Activated CD4-positive, alpha-beta T cell treated with anti-CD3 and anti-CD28 coated beads, Interleukin-2, Interleukin-4, amounts not matched to agents 100 ng/mL and 50 ng/mL, durations not matched to agents 16 hours and 8 hours (primary cell): Measurements from ENCODE around the gene CUX1.

ENCODE experiments used
- DNase-seq: peaks from one replicate; pipeline ENCODE4 v3.0.0-alpha.2; 2020; ENCODE audit warnings: low spot score

The CUX1 gene

DNA sequence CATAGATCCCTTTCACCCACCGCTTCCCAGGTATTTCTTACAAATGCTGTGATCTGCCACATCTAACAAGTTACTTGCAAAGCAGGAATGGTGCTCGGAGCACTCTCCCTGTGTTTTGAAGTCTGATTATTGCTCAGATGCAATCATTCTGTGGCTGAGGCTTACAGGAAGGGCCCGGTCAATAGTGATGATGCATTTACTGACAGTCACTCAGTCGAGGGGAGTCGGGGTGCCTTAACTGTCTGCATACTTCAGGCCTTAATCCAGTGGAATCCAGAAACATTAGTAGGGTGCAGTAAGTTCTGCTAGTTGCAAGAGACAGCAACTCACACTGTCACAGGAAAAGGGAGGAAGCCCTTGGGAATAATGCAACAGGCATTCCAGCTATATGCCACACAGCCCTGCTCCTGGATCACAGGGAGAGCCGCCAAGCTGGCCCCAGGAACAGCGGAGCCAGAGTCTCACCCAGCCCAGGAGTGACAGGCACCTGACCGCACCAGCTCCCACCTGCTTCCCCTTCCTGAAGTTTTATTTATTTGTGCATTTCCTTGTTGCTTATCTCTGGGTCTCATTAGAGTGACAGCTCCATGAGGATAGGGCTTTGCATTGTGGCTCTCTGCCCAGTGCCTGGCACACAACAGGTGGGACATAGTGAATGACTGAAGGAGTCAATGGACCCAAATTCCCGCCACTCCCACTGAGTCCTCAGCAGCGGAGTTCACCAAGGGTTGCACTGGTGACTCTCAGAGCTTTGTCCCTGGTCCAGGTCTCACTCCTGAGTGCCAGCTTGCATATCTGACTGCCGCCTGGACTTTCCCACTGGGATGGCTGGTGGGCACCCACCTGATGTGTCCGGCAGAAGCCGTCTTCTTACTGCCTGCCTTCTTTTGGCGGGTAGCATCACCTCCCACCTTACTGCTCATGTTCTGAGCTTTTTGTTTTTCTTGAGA is 256.8 kb downstream of the CUX1 start:
- DNase-seq, result no peak

DNA sequence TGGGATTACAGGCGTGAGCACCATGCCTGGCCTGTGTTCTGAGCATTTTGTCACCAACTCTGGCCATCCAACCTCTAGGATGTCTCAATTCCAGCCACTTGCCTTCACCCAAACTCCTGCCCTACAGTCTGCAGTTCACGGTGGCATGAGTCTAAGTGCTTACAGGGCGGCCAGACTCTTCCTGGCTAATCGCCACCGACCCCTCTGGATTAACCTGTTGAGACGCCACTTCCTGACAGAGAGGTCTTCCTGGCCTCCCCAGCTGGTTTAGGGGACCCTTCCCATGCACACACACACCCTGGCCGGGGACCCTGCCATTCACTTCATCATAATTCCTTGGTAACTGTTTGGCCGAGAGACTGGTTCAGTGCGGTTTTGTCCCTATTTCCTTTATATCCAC is 257.7 kb downstream of the CUX1 start:
- DNase-seq, result no peak

DNA sequence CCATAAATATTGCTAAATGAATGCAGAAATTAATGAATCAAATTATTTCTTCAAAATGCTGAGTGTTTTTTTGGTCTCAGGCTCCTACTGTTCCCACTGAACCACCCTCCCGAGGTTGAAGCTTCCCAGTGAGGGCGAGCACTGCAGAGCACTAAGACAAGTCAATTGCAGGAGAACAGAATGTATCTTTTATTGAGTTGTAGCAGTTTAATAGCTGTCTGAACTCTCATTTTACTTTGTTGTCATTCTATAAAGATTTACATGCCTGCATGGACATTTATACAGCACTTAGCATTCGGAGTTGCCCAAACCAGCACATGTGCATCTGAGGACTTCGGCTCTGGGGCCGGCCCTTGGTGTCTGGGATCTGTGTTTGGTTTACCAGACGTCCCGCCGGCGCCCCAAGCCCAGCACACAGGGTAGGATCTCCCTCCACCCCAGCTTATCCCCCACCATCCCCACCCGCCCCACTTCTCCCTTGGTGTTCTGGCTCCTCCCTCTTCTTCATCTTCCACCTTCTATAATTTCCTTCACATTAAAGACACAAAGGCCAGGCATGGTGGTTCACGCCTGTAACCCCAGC is 258.2 kb downstream of the CUX1 start:
- DNase-seq, result no peak

DNA sequence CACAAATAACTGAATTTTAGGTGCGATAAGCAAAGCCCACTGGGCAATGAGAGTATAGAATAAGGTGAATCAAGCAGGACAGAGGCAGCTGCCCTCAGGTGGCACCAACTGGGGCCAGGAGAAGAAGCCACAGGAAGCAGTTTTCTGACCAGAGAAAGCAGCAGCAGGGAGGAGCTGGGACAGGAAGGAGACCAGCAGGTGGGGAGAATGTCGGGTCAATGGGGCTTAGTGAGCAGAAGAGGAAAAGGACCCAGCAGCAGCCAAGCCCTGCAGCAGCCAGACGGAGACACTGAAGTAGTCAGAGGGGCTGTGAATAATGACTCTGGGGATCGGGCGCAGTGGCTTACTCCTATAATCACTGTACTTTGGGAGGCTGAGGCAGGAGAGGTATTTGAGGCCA is 259.7 kb downstream of the CUX1 start:
- no peak for DNase-seq

DNA sequence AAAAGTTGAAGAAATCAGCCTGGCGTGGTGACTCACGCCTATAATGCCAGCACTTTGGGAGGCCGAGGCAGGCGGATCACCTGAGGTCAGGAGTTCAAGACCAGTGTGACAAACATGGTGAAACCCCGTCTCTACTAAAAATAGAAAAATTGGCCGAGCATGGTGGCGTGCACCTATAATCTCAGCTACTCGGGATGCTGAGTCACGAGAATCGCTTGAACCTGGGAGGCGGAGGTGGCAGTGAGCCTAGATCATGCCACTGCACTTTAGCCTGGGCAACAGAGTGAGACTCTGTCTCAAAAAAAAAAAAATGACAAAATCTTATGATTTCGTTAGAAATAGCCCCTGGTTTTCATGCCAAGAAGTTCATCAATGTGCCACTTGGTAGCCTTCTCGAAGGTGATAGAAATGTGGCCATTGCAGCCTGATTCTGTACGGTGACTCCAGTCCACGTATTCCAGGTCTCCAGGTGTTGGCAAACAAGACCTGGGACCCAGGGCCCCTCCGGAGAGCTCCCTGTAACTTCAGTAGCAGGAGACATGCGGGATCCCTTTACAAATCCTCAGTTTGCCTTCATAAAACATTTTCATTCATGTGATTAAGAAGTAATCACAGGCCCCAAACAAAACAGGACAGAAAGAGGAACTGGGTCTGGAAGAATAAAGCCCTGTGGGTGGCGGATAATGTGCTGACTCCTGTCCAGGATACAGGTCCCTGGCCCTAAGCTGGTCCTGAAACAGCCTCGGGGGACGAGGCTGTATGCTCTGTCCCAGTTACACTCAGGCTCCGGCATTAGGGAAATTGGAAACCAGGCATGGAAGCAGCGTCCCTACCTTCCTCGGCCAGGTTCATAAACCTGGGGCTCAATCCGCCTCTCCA is 262.0 kb downstream of the CUX1 start:
- DNase-seq, result no peak

DNA sequence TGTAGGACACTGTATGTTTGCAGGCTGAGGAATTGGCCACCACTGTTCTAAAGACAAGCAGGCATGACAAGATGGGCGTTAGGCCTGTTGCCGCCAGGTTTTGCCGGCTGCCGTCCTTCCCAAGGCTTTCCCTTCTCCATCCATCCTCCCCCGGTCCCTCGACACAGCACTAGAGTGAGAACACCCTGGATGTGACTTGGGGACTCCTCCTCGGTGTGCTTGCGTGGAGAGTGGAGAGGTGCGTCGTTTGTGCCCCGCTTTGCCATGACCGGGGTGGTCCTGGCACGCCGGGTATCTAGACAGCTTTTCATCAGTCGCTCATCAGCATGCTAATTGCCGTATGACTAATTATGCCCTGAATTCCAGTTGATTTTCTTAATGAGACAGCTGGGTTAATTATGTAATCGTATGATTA is 262.6 kb downstream of the CUX1 start:
- DNase-seq, result no peak

DNA sequence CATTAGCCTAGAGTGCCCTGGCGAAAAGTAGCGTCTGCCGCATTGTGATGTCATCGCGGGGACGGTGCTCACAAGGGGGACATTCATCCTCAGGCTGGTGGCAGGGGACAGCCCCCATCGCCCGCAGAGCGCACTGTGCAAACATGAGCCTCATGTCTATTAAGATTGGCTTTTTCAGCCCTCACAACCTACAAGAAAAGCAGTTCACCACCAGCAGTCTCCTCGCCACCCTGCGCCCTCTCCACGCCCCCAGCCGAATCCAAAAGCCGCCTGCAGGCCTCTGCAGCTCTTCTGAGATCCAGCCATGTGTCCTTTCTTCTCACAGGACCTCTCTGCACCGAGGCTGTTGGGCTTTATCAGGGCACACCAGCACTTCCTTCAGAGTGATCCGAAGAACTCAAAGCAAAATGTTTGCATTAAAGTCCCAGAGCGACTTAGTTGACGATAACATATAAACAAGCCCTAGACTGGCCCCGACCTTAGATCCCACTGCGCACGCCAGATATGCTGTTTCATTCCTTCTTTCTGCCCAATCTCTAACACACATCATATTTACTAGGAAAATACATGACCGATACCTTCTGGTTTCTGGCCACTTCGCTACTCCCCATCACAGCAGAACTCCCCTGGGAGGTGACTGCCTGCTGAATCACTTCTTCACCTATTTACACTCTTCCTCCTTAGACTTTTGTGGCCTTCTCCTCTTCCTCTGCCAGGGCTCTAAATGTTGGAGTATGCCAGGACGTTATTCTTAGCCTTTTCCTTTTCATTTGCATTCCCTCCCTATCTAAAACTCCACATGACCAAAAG is 263.2 kb downstream of the CUX1 start:
- no peak for DNase-seq

DNA sequence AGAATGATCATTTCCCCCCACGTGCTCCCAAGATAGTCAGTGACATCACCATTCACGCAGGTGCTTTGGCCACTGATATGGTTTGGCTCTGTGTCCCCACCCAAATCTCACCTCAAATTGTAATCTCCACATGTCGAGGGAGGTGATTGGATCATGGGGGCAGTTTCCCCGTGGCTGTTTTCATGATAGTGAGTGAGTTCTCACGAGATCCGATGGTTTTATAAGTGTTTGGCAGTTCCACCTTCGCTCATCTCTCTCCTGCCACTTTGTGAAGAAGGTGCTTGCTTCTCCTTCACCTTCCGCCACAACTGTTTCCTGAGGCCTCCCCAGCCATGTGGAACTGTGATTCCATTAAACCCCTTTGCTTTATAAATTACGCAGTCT is 263.8 kb downstream of the CUX1 start:
- no peak for DNase-seq

DNA sequence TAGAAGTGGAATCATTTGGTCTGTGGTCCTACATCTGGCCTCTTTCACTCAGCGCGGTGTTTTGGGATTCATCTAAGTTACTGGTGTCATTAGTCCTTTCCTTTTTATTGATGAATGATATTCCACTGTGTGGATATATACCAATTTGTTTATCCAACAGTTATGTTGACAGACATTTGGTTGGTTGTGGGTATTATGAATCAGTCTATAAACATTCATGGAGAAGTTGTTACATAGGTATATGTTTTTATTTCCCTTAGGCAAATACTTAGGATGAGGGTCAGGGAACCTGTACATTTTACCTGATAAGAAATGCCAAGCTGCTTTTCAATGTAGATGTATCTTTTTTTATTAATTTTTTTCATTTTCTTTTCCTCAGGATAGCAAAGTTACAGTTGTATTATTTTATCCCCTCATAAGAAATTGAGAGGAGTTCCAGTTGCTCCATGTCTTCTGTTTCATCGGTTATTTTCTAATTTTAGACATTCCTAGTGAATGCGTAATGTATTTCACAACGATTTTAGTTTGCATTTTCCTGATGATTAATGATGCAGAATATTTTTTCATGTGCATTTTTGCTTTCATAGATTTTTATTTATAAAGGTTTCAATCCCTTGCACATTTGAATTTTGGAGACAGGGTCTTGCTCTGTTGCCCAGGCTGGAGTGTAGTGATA is 265.4 kb downstream of the CUX1 start:
- no peak for DNase-seq

DNA sequence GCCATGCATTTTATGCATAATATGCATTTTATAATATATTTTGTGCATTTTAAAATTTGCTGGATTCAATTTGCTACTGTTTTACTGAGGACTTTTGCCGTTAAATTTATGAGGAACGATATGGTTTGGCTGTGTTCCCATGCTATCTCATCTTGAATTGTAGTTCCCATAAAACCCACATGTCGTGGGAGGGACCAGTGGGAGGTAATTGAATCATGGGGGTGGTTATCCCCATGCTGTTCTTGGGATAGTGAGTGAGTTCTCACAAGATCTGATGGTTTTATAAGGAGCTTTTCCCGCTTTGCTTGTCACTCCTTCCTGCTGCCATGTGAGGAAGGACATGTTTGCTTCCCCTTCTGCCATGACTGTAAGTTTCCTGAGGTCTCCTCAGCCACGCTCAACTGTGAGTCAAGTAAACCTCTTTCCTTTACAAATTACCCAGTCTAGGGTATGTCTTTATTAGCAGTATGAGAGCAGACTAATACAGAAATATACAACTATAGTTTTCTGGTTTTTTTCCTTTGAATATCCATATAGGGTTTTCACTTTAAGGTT is 267.9 kb downstream of the CUX1 start:
- no peak for DNase-seq

DNA sequence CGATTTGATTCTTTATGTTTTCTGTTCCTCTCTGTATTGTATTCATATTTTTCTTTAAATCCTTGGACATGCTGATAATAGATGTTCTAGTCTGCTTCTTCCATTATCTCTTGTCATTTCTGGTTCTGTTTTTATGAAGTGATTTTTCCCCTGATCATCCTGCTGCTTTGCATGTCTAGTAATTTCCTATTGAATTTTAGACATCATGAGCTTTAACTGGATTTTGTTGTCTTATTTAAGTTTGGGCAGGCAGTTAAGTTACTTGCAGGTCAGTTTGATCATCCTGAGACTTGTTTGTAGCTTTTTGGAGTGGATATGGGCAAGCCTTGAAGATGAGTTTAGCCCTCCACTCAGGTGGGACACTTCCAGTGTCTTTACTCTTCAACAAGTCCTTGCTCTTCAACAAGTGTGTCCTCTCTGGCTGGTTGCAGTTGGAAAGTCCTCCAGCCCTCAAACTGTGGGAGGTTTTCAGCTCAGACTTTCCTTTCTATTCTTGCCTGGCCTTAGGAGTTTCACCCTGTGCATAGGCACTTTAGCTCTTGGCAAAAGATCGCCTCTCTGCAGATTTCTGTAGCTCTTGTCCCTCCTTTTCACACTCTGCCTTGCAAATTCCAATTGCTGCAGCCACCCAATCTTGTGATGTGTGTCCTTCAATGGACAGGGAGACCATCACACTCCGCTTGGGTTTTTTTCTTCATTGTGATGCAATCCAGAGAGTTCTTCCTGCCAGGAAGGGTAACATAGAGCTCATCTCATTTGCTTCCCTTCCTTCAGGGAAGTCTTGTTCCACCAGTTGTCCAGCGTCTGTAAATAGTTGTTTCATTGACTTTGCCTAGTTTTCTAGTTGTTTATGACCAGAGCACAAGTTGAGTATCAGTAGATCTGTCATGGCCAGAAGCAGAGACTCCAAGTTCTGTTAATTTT is 272.0 kb downstream of the CUX1 start:
- no peak for DNase-seq

DNA sequence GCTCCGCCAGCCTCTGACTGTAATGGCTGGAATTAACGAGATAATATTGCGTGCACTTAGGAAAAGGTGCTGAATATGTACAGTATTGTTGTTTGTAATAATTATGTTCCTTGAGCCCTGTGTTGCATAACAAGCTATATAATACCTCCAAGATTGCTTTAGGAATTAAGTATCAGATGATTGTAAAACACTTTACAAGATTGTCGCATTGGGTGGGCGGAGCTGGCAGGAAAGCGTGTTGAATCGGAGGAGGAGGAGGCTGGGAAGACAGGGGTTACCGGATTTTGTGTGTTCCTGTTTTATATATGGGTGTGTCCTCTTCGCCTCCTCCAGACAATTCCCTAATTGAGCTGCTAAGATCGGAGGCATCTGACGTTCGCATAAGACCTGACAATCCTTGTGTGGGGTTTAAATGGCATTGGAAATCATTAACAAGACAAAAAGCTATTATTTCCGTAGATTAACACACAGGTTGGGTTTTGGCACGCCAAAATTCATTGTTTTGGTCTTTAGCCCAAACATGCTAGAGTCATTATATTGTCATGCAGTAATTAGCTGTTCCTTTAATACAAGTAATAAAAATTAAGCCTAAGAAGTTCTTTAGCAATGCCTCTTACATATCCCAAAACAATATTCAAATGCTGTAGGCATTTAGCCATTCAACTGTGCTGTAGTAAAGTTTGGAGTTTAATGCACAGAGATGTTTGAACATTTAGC is 276.3 kb downstream of the CUX1 start:
- no peak for DNase-seq

DNA sequence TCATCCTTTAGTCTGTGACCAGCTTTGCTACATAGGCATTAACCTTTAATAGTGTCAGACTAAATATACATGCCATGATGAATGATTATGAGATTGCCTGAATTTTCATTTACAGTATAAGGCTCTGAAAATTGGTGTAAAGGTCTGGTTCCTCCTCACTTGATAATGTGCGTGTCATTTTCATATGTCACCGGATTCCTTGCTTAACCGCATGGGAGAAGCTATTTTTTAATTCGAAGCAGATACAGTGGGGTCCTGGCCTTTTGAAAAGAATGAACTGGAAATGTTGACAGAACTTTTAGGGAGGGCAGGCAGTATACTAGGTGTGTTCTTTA is 276.9 kb downstream of the CUX1 start:
- DNase-seq, result no peak

DNA sequence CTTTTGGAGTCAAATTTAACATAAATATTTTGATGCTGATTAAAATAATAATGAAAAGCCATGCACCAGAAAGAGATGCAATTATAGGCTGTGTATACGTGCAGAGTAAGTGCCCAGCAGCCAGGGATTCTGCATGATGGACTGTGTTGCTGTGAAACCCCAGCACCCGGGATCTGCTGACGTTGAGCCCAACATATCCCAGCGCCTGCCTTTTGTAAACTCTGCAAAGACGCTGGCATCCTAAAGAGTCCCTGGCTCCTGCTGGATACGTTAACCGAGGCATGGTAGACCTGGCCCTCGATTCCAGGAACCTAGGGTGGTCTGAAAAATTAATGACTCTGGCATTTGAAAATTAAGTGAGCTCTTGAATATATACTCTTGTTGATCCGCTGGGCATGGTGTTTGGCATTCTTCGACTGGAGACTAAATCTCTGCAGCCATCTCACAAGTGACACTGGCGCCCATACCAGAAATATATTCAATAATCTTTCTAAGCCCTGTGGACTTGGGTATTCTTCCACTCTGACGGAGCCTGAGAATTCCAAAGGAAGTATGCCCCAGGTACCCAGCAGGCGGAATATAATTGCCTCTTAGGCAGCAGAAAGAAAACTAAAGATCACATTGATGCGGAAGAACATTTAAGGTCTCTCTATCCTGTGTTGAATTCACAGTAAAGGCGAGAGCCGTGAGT is 278.0 kb downstream of the CUX1 start:
- DNase-seq, result no peak

DNA sequence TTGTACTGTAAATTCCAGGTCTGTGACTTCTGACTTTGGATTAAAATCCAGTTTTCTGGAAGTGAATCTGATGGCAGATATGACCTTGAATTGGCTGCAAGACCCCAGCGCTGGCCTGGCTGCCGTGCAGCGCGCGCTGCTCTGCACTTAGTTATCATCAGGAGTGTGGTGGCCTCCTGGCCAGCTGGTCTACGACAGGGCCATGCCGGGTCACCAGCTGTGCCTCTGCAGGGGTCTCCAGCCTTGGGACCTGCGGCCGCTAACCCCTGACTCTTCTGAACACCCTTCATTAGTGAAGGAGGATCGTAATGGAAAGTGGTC is 278.5 kb downstream of the CUX1 start:
- DNase-seq, result no peak

DNA sequence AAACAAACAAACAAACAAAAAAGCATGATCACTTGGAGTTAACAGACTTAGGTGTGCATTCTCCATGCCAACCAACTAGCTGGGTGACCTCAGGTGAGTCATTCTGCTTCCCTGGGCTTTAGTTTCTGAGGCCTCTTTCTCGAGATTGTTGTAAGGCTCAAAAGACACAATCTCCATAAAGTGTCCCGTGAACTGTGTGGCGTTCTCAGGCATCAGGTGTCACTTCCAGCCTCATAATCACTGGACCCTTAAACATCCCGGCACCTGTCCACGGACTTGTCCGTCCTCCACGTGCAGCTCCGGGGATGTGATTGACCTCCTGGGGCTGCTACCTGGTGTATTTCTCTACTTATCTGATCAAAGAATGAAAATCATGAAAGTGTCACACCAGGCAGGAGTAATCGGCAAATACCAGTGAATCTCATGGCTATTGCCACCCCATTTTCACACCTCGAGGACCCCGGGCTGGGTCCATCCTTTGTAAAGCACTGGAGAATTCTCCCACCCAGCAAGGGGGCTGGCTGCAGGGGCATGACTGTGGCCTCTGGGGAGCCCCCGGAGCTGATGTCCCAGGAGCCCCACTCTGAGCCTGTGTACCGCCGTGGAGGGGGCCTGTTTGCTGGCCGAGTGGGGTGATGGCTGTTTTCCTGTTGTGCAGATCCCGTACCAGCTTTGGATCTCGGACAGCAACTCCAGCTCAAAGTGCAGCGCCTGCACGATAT is 279.4 kb downstream of the CUX1 start:
- no peak for DNase-seq

DNA sequence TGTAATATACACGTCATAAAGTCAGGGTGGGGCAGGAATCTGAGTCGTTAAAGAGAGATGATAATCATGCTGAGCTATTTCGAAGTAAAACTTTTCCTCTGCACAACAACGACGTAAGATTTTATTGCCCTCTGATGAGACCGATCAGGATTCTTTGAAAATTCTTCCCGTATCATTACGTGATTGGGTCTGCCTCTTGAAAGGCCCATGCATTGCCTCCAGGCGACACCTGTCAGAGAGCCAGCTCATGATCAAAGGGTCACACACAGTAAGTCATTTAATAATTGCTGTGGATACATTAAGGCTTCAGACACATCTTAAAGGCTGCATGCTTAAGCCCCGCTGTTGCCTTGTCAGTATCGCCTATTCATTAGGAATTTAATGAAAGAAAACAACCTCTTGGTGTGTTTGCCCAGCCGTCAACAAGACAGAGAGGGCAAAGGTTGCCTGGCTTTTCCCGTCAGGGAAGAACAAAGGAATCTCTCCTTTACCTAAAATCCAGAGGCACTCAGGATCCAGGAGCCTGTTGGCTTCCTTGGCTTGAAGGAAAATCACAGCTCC is 280.3 kb downstream of the CUX1 start:
- no peak for DNase-seq

DNA sequence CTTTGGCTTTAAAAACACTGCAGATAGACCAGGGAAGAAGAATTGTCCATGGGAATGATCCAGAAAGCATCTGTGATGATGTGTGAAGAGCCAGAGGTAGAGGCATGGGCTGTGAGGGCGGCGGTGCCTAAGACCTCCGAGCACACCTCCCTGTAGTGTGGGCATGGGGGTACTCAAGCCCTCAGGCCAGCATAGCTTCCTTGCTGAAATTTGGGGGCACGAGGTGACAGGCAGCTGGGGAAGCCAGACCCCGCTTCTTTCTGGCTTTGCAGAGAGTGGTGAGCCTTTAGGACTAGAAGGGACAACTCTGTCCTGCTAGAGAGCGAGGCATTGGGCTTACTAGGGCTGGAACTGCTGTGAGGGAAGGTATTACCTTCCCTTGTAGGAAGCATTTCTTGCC is 281.6 kb downstream of the CUX1 start:
- no peak for DNase-seq
